GM18502 (cell line): ENCODE results near the gene LIN7A.

Experiments used
- ATAC-seq: cut with Tn5 transposase; IDR thresholded peaks from one replicate; pipeline ENCODE4 v1.9.1; 2021; ENCODE audit warnings: mild to moderate bottlenecking; ENCODE audit not compliant: unreplicated experiment, poor library complexity

Gene LIN7A

GRCh38 chr12:80861641-80862378 lies 75.9 kb downstream of the LIN7A start:
- no peak for ATAC-seq

GRCh38 chr12:80860928-80861327 lies 76.8 kb downstream of the LIN7A start:
- no peak for ATAC-seq

GRCh38 chr12:80860206-80860605 lies 77.5 kb downstream of the LIN7A start:
- ATAC-seq = no peak

- ATAC-seq = no peak
Measured at GRCh38 chr12:80858356-80858755, 79.4 kb downstream of the LIN7A start.

GRCh38 chr12:80857311-80857710 lies 80.4 kb downstream of the LIN7A start:
- no peak for ATAC-seq

- no peak for ATAC-seq
Measured at GRCh38 chr12:80849337-80849736, 88.4 kb downstream of the LIN7A start.

GRCh38 chr12:80848858-80849257 lies 88.9 kb downstream of the LIN7A start:
- no peak for ATAC-seq

- ATAC-seq = no peak
Measured at GRCh38 chr12:80847575-80847974, 90.2 kb downstream of the LIN7A start.

- ATAC-seq = no peak
Measured at GRCh38 chr12:80846952-80847351, 90.8 kb downstream of the LIN7A start.

- ATAC-seq = no peak
Measured at GRCh38 chr12:80845639-80846038, 92.1 kb downstream of the LIN7A start.

- ATAC-seq = no peak
Measured at GRCh38 chr12:80843969-80844368, 93.8 kb downstream of the LIN7A start.

GRCh38 chr12:80838708-80839107 lies 99.0 kb downstream of the LIN7A start:
- peak; percentile 53 for ATAC-seq

GRCh38 chr12:80838024-80838658 lies 99.6 kb downstream of the LIN7A start:
- peak; percentile 24 for ATAC-seq

GRCh38 chr12:80837342-80837978 lies 100.3 kb downstream of the LIN7A start:
- ATAC-seq = peak; percentile 73

- ATAC-seq = no peak
Measured at GRCh38 chr12:80834724-80835123, 103.0 kb downstream of the LIN7A start.

- no peak for ATAC-seq
Measured at GRCh38 chr12:80830533-80831088, 107.1 kb downstream of the LIN7A start.

- ATAC-seq = no peak
Measured at GRCh38 chr12:80829767-80830166, 108.0 kb downstream of the LIN7A start.

- no peak for ATAC-seq
Measured at GRCh38 chr12:80825506-80825905, 112.2 kb downstream of the LIN7A start.

GRCh38 chr12:80823393-80823792 lies 114.3 kb downstream of the LIN7A start:
- ATAC-seq = no peak

- peak; percentile 47 for ATAC-seq
Measured at GRCh38 chr12:80821513-80822000, 116.2 kb downstream of the LIN7A start.

GRCh38 chr12:80818878-80819277 lies 118.9 kb downstream of the LIN7A start:
- no peak for ATAC-seq
